KOPT-K1 (cell line): ENCODE measurements around the gene SCUBE3.

Experiments
- H3K27ac ChIP-seq: fragments of 200-600 bp; sonication (generic); 2 replicates; pipeline ENCODE4 v1.5.1; 2016; ENCODE audit warnings: antibody characterized with exemption, mild to moderate bottlenecking, low read depth, low read length; ENCODE audit not compliant: poor library complexity, severe bottlenecking
- H3K36me3 ChIP-seq: fragments of 200-600 bp; sonication (generic); 2 replicates; pipeline ENCODE4 v1.5.1; 2017; ENCODE audit warnings: antibody characterized with exemption, mild to moderate bottlenecking, low read length, moderate library complexity; ENCODE audit not compliant: insufficient read depth
- H3K9me3 ChIP-seq: fragments of 200-600 bp; sonication (generic); 2 replicates; pipeline ENCODE4 v1.5.1; 2017; ENCODE audit warnings: antibody characterized with exemption, low read length, mild to moderate bottlenecking; ENCODE audit not compliant: insufficient read depth, poor library complexity, severe bottlenecking

The SCUBE3 gene

GRCh38 chr6:35177157-35177556 is 36.6 kb upstream of the SCUBE3 start:
- no peak overlapping the region for H3K27ac ChIP-seq
- H3K36me3 ChIP-seq: no peaks in the 10 kb centered on the region
- H3K9me3 ChIP-seq: no peaks in the 10 kb centered on the region

GRCh38 chr6:35177596-35177995 is 36.2 kb upstream of the SCUBE3 start:
- Histone ChIP-seq H3K9me3 (no peaks in the 10 kb centered on the region), H3K36me3 (no peaks in the 10 kb centered on the region), H3K27ac (no peak overlapping the region)

- H3K27ac ChIP-seq: no peak overlapping the region
Measured at GRCh38 chr6:35178012-35178411, 35.7 kb upstream of the SCUBE3 start.

GRCh38 chr6:35178932-35179832 is 34.6 kb upstream of the SCUBE3 start:
- H3K9me3 ChIP-seq: no peaks in the 10 kb centered on the region
- no peaks in the 10 kb centered on the region for H3K36me3 ChIP-seq
- no peak overlapping the region for H3K27ac ChIP-seq

More at GRCh38 chr6:35178012-35178411, 35.7 kb upstream of the SCUBE3 start:
- Histone ChIP-seq H3K9me3 (no peaks in the 10 kb centered on the region), H3K36me3 (no peaks in the 10 kb centered on the region)

GRCh38 chr6:35179901-35180535 is 33.7 kb upstream of the SCUBE3 start:
- H3K9me3 ChIP-seq: no peaks in the 10 kb centered on the region
- H3K27ac ChIP-seq: no peak overlapping the region
- no peaks in the 10 kb centered on the region for H3K36me3 ChIP-seq

- Histone ChIP-seq H3K9me3 (no peaks in the 10 kb centered on the region), H3K27ac (no peak overlapping the region)
Measured at GRCh38 chr6:35181308-35181932, 32.3 kb upstream of the SCUBE3 start.

GRCh38 chr6:35181933-35182612 is 31.7 kb upstream of the SCUBE3 start:
- H3K9me3 ChIP-seq: no peaks in the 10 kb centered on the region
- no peaks in the 10 kb centered on the region for H3K36me3 ChIP-seq
- no peak overlapping the region for H3K27ac ChIP-seq

More at GRCh38 chr6:35181308-35181932, 32.3 kb upstream of the SCUBE3 start:
- H3K36me3 ChIP-seq: no peaks in the 10 kb centered on the region

GRCh38 chr6:35183281-35183680 is 30.5 kb upstream of the SCUBE3 start:
- Histone ChIP-seq H3K36me3 (no peaks in the 10 kb centered on the region), H3K27ac (no peak overlapping the region), H3K9me3 (no peaks in the 10 kb centered on the region)

GRCh38 chr6:35183935-35184334 is 29.8 kb upstream of the SCUBE3 start:
- H3K9me3 ChIP-seq: no peaks in the 10 kb centered on the region
- H3K36me3 ChIP-seq: no peaks in the 10 kb centered on the region
- no peak overlapping the region for H3K27ac ChIP-seq

- H3K27ac ChIP-seq: no peak overlapping the region
- no peaks in the 10 kb centered on the region for H3K9me3 ChIP-seq
- H3K36me3 ChIP-seq: no peaks in the 10 kb centered on the region
Measured at GRCh38 chr6:35184580-35185301, 29.0 kb upstream of the SCUBE3 start.

GRCh38 chr6:35185302-35185681 is 28.5 kb upstream of the SCUBE3 start:
- no peaks in the 10 kb centered on the region for H3K9me3 ChIP-seq
- H3K36me3 ChIP-seq: no peaks in the 10 kb centered on the region
- no peak overlapping the region for H3K27ac ChIP-seq

- Histone ChIP-seq H3K9me3 (no peaks in the 10 kb centered on the region), H3K27ac (no peak overlapping the region), H3K36me3 (no peaks in the 10 kb centered on the region)
Measured at GRCh38 chr6:35185971-35186370, 27.8 kb upstream of the SCUBE3 start.

GRCh38 chr6:35186571-35186970 is 27.2 kb upstream of the SCUBE3 start:
- Histone ChIP-seq H3K36me3 (no peaks in the 10 kb centered on the region), H3K27ac (no peak overlapping the region), H3K9me3 (no peaks in the 10 kb centered on the region)

GRCh38 chr6:35188886-35189285 is 24.9 kb upstream of the SCUBE3 start:
- no peaks in the 10 kb centered on the region for H3K36me3 ChIP-seq
- no peak overlapping the region for H3K27ac ChIP-seq
- H3K9me3 ChIP-seq: no peaks in the 10 kb centered on the region
